HG03280 (cell line): Measurements from ENCODE around the gene INPP5D.
A peak's percentile ranks its signal among the peaks of the same experiment; 100 is the strongest.

ENCODE experiments used
- ATAC-seq: cut with Tn5 transposase; IDR thresholded peaks from one replicate; pipeline ENCODE4 v1.9.1; 2021; ENCODE audit warnings: mild to moderate bottlenecking, moderate library complexity; ENCODE audit not compliant: unreplicated experiment

INPP5D gene

DNA sequence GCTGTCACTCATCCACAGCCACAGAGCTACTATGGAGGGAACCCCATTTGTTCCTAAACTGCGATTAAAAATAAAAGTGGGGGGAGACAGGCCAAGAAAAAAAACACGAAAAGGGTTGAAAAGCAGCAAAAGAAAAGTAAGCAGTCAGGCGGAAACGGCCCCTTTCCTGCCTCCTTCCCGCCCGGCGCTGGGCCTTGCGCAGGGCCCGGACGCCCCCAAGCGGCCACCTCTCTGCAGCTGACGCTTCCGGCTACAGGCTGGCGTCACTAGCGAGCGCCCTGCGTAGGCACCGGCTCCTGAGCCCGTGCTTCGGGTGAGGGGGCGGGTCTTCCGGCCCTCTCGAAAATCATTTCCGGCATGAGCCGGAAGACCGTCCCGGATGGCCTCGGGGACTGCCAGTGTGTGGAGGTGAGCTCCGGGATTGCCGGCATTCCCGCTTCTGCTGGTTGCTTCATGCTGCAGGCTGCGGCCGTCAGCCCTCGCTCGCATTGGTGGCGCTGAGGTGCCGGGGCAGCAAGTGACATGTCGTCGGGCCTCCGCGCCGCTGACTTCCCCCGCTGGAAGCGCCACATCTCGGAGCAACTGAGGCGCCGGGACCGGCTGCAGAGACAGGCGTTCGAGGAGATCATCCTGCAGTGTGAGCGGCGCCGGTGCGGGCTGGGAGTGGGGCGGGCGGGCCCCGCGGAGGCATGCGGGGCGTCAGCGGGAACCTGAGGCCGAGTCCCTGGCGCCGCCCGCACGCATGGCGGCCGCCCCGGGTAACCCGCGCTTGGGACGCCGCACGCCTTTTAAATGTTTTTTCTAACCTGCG is 191.4 kb downstream of the INPP5D start, which contains the start of gene ATG16L1:
ATG16L1 (plus strand) TSS at position 368 of the 811 bp plus-strand sequence; CDS start at position 523, 155 bp downstream.
- peak; percentile 98 for ATAC-seq

DNA sequence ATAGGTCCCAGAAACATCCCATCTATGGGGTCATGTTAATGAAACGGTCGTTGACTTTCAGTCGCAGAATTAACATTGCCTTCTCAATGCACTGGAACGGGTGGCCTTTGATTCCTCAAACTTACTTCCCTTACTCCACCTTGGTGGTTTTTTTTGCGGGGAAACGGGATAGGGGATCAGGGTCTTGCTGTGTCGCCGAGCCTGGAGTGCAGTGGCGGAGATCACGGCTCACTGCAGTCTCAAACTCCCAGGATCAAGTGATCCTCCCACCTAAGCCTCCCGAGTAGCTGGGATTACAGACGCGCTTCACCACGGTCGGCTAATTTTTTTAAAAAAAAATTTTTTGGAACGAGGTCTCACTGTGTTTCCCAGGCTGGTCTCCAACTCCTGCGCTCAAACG is 192.1 kb downstream of the INPP5D start:
- ATAC-seq: no peak

DNA sequence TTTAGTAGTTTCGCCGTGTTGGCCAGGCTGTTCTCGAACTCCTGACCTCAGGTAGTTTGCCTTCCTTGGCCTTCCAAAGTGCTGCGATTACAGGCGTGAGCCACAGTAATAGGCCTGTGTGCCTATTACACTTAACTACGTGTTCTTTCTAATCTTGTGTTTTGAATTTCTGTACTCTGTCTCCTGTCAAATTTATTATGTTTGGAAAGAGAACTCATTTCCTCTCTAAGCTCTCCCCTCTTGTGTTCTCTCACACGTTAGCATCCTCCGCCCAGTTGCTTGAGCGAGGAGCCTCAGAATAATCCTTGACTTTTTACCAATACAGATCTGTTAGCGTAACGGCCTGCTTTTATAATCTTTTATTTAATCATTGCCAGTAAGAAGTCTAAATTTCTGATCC is 195.0 kb downstream of the INPP5D start:
- ATAC-seq: no peak

GRCh38 chr2:233256048-233256447 is 195.9 kb downstream of the INPP5D start:
- ATAC-seq: no peak
